Endodermal cell (in vitro differentiated cells): Measurements from ENCODE around the gene MTHFSD. TPM values are rescaled to one million over a fixed set of nuclear protein-coding genes. Genes with fewer than 3 reads are reported as not detected.
A peak's percentile ranks its signal among the peaks of the same experiment; 100 is the strongest.

Experiments used
- DNase-seq: peaks from one replicate; pipeline ENCODE4 v3.0.0-alpha.2; 2017
- H3K27ac ChIP-seq: 2 replicates; pipeline ENCODE4 v1.5.1; 2013; ENCODE audit warnings: mild to moderate bottlenecking, low read depth, low read length, moderate library complexity
- H3K27me3 ChIP-seq: 2 replicates; pipeline ENCODE4 v1.6.1; 2013; ENCODE audit warnings: mild to moderate bottlenecking, low read length, moderate library complexity; ENCODE audit not compliant: insufficient read depth, control insufficient read depth, poor library complexity, severe bottlenecking
- H3K36me3 ChIP-seq: 2 replicates; pipeline ENCODE4 v1.7.0; 2013; ENCODE audit warnings: mild to moderate bottlenecking, low read length, moderate library complexity; ENCODE audit not compliant: control insufficient read depth, insufficient read depth
- H3K4me1 ChIP-seq: one replicate; pipeline ENCODE4 v1.7.0; 2013; ENCODE audit warnings: low read length; ENCODE audit not compliant: control insufficient read depth, insufficient read depth
- H3K4me3 ChIP-seq: 2 replicates; pipeline ENCODE4 v1.5.1; 2013; ENCODE audit warnings: mild to moderate bottlenecking, low read length, moderate library complexity
- H3K9ac ChIP-seq: 2 replicates; pipeline ENCODE4 v1.6.1; 2013; ENCODE audit warnings: mild to moderate bottlenecking, low read length, moderate library complexity; ENCODE audit not compliant: poor library complexity, severe bottlenecking; ENCODE audit errors: extremely low read depth
- H3K9me3 ChIP-seq: 2 replicates; pipeline ENCODE4 v1.6.1; 2013; ENCODE audit warnings: mild to moderate bottlenecking, low read length, moderate library complexity; ENCODE audit not compliant: control insufficient read depth
- H3K27ac Mint-ChIP-seq: 2 replicates; pipeline ENCODE4 v1.8.0; 2020; ENCODE audit warnings: mixed read lengths
- H3K27me3 Mint-ChIP-seq: 2 replicates; pipeline ENCODE4 v1.8.0; 2021; ENCODE audit warnings: mild to moderate bottlenecking, mixed read lengths; ENCODE audit not compliant: insufficient read depth
- H3K36me3 Mint-ChIP-seq: 2 replicates; pipeline ENCODE4 v1.8.0; 2020; ENCODE audit warnings: low read depth, mixed read lengths
- H3K4me1 Mint-ChIP-seq: 2 replicates; pipeline ENCODE4 v1.8.0; 2020; ENCODE audit warnings: mixed read lengths
- H3K4me3 Mint-ChIP-seq: 2 replicates; pipeline ENCODE4 v1.8.0; 2020; ENCODE audit warnings: mild to moderate bottlenecking, moderate library complexity, mixed read lengths
- H3K9me3 Mint-ChIP-seq: 2 replicates; pipeline ENCODE4 v1.8.0; 2020; ENCODE audit warnings: mild to moderate bottlenecking, mixed read lengths
- WGBS, 2 experiments: methylation state at CpG; one replicate each; pipeline versions ENCODE4 v1.1.5 to v1.1.7; 2013; ENCODE audit warnings: missing lambda C conversion rate in 2 of 2, mixed read lengths in 1 of 2; ENCODE audit not compliant: insufficient coverage in 1 of 2, insufficient read length in 1 of 2; 5-methylcytosine and 5-hydroxymethylcytosine counted together
- total RNA-seq, 2 donors: library from RNA; stranded (reverse); fragmentation: NEBNext Ultra II Directional in 1 of 2; extraction: Animal tissue kit (Norgen Biotek cat#: 25700) in 1 of 2; gene quantifications; 2 replicates in 1 of 2; 3 replicates in 1 of 2; pipeline ENCODE4 v1.2.1, GENCODE V29; 2021
- TF ChIP-seq, protein P1 (sequence below): fragments of 200-600 bp; sonication (generic); conservative IDR thresholded peaks from 2 replicates; pipeline ENCODE4 v1.5.0; 2021; ENCODE audit warnings: antibody characterized with exemption, mild to moderate bottlenecking

Gene MTHFSD
- total RNA-seq, 2 donors from 2014 or later: 15.0 to 25.8 TPM

DNA sequence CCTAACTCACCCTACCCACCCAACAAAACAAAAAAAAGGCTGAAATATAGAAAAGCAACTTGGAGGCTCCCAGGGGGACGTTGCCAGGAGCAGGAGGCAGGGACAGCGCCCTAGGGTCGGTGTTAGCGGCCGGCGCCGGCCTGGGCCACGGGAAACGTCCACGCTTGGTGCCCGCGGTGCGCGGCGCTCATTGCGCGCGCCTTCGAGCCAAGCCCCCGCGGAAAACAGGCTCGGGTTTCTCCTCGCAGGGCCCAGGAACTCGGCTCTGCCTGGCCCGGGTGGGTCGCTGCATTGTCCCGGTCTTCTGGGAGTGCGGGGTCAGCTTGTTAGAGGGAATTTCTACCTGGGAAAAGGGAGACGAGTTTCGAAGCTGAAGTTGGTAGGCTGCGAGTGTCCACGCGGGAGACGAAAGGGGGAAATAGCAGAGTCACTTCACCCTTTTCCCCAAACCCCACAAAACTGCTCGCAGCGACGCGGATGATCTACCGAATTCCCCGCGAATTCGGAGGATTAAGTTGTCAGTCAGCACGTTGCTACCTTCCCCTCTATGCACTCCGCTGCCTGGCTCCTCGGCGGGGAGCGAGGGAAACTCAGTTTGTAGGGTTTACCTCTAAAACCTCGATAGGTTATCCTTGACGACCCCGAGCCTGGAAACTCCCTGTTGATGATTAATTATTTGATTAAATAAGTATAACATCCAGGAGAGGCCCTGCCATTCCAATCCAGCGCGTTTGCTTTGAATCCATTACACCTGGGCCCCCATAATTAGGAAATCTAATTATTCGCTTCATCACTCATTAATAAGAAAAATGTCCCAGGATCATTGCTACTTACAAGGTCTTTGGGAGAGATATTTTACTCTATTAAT, 10.8 kb upstream of the MTHFSD start:
- no peaks in the 10 kb centered on the region for H3K36me3 ChIP-seq
- WGBS, 2 experiments: 2 to 3% methylated on average over 29 to 51 of the region's 53 CpGs
- peaks cover 4% of the 10 kb centered on the region for H3K4me1 ChIP-seq
- H3K27me3 ChIP-seq: peaks cover 82% of the 10 kb centered on the region
- Mint-ChIP-seq H3K4me1 (peaks cover 19% of the 10 kb centered on the region), H3K9me3 (peaks cover 2% of the 10 kb centered on the region), H3K36me3 (no peaks in the 10 kb centered on the region), H3K27ac (no peak overlapping the region), H3K4me3 (peak overlapping the region; percentile 27), H3K27me3 (peaks cover 82% of the 10 kb centered on the region)
- no peak overlapping the region for H3K9ac ChIP-seq
- H3K4me3 ChIP-seq: peak overlapping the region; percentile 24
- H3K9me3 ChIP-seq: no peaks in the 10 kb centered on the region
- TF ChIP-seq, protein P1, sequence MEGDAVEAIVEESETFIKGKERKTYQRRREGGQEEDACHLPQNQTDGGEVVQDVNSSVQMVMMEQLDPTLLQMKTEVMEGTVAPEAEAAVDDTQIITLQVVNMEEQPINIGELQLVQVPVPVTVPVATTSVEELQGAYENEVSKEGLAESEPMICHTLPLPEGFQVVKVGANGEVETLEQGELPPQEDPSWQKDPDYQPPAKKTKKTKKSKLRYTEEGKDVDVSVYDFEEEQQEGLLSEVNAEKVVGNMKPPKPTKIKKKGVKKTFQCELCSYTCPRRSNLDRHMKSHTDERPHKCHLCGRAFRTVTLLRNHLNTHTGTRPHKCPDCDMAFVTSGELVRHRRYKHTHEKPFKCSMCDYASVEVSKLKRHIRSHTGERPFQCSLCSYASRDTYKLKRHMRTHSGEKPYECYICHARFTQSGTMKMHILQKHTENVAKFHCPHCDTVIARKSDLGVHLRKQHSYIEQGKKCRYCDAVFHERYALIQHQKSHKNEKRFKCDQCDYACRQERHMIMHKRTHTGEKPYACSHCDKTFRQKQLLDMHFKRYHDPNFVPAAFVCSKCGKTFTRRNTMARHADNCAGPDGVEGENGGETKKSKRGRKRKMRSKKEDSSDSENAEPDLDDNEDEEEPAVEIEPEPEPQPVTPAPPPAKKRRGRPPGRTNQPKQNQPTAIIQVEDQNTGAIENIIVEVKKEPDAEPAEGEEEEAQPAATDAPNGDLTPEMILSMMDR: no peak
- no peak overlapping the region for H3K27ac ChIP-seq
- DNase-seq: peak; percentile 76

DNA sequence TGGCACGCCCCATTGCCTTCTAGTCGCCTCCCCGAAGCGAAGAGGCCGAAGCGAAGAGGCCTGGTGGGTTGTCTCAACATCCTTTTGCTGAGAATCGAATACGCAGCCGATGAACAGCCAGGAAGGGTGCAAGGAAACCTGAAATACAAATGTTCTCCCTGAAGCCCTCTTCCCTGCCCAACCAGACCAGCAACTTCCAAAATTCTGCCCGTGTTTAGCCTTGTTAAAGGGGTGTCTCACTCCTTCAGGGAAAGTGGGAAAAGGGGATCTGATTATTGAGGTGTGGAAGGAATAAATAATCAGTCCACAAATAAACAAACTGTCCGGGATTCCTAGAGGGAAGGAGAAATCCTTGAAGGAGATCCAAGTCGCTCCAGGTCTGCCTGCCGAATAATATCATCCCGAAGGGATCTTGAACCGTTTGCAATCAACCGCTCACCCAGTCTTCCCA, 10.2 kb upstream of the MTHFSD start:
- no peak overlapping the region for H3K27ac Mint-ChIP-seq
- no peaks in the 10 kb centered on the region for H3K36me3 Mint-ChIP-seq
- no peak overlapping the region for H3K27ac ChIP-seq
- TF ChIP-seq, protein P1: no peak
- no peaks in the 10 kb centered on the region for H3K4me1 ChIP-seq
- H3K27me3 ChIP-seq: peaks cover 77% of the 10 kb centered on the region
- H3K36me3 ChIP-seq: no peaks in the 10 kb centered on the region
- H3K9me3 Mint-ChIP-seq: peaks cover 2% of the 10 kb centered on the region
- H3K4me3 ChIP-seq: no peak overlapping the region
- H3K4me1 Mint-ChIP-seq: peaks cover 13% of the 10 kb centered on the region
- peak overlapping the region; percentile 27 for H3K4me3 Mint-ChIP-seq
- 12 to 14% methylated on average over 8 to 16 of the region's 16 CpGs for WGBS, 2 experiments
- DNase-seq: no peak
- peaks cover 75% of the 10 kb centered on the region for H3K27me3 Mint-ChIP-seq
- no peaks in the 10 kb centered on the region for H3K9me3 ChIP-seq
- H3K9ac ChIP-seq: no peak overlapping the region

DNA sequence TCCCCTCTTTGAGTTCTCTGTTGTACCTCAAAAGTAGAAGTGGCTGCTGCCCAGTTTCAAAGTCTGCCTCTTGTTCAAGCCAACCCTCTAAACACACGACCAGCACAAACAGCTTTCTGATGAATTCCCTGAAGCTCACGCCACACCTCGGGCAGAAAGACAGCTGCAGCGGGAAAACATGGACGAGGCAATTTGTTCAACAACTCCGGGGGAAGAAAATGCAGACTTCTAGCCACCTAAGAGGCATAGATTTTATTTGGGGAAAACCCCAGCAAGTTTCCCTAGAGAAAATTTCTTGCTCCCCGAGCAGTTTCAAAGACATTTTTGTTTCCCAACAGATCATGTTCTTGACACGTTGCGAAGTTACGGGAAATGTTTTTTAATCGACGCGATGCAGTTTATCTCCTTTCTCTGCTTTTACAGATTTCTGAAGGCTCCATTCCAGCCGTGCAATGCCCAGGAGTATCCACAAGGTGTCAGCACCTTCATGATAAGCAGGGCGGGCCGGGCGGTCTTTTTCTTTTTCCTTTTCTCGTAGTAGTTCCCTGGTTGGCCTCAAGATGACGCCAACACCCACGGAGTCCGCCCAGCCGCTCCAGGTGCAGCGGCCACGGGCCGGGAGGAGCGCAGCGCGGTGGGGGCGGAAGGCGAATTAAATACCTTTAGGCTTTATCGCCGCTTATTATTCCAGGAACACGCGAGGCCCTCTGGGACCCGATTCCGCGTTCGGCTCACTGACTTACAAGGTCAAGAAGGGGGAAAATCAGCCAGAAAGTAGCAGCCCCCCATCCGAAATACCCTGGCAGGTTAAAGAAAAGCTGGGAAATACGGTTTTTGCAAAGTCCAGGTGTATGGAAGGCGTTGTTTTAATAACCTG, 8.7 kb upstream of the MTHFSD start:
- H3K36me3 ChIP-seq: no peaks in the 10 kb centered on the region
- peak; percentile 97 for DNase-seq
- peak overlapping the region; percentile 66 for H3K4me3 ChIP-seq
- H3K9ac ChIP-seq: no peak overlapping the region
- H3K4me1 ChIP-seq: no peaks in the 10 kb centered on the region
- H3K27me3 ChIP-seq: peaks cover 62% of the 10 kb centered on the region
- H3K27ac Mint-ChIP-seq: no peak overlapping the region
- peaks cover 60% of the 10 kb centered on the region for H3K27me3 Mint-ChIP-seq
- no peaks in the 10 kb centered on the region for H3K36me3 Mint-ChIP-seq
- WGBS, 2 experiments: 2 to 3% methylated on average over 25 to 41 of the region's 41 CpGs
- peaks cover 2% of the 10 kb centered on the region for H3K9me3 Mint-ChIP-seq
- H3K9me3 ChIP-seq: no peaks in the 10 kb centered on the region
- no peak overlapping the region for H3K27ac ChIP-seq
- peaks cover 13% of the 10 kb centered on the region for H3K4me1 Mint-ChIP-seq
- H3K4me3 Mint-ChIP-seq: peak overlapping the region; percentile 41
- TF ChIP-seq, protein P1: peak; percentile 100
